Esophagus muscularis mucosa (tissue), 4 donors: ENCODE data around the gene CEACAM16. TPM values are rescaled to one million over a fixed set of nuclear protein-coding genes. Genes with fewer than 3 reads are reported as not detected.

ENCODE experiments used
- DNase-seq: peaks from one replicate; pipeline ENCODE4 v3.0.0-alpha.2; 2017; ENCODE audit errors: extremely low spot score
- H3K27ac ChIP-seq, 4 donors: fragments of 200-600 bp; sonication (generic); replicated peaks in 1 of 4; 1 replicate in 3 of 4; 2 replicates in 1 of 4; pipeline ENCODE4 v1.5.1; 2016 to 2019; ENCODE audit warnings: mild to moderate bottlenecking in 1 of 4
- H3K27me3 ChIP-seq, 4 donors: fragments of 200-600 bp; sonication (generic); one replicate each; pipeline versions ENCODE4 v1.5.1 to v1.6.0; 2016 to 2019
- H3K36me3 ChIP-seq, 4 donors: fragments of 200-600 bp; sonication (generic); one replicate each; pipeline ENCODE4 v1.5.1; 2016 to 2019
- H3K4me1 ChIP-seq, 4 donors: fragments of 200-600 bp; sonication (generic); one replicate each; pipeline ENCODE4 v1.5.1; 2016 to 2019
- H3K4me3 ChIP-seq, 4 donors: fragments of 200-600 bp; sonication (generic); 1 replicate in 2 of 4; 2 replicates in 2 of 4; pipeline ENCODE4 v1.5.1; 2016 to 2019; ENCODE audit warnings: mild to moderate bottlenecking in 4 of 4, moderate library complexity in 1 of 4
- H3K9me3 ChIP-seq, 4 donors: fragments of 200-600 bp; sonication (generic); 1 replicate in 3 of 4; 2 replicates in 1 of 4; pipeline ENCODE4 v1.5.1; 2016 to 2019
- CTCF ChIP-seq, 3 experiments: fragments of 200-600 bp in 2 of 3; fragments of 450-650 bp in 1 of 3; sonication (generic) in 2 of 3; IDR thresholded peaks; one replicate each; pipeline ENCODE4 v1.5.1; 2017 to 2019; ENCODE audit warnings: antibody characterized with exemption in 3 of 3, mild to moderate bottlenecking in 2 of 3, moderate library complexity in 1 of 3
- EP300 ChIP-seq: sonication (generic); formaldehyde crosslinking; IDR thresholded peaks from one replicate; pipeline ENCODE4 v1.6.1; 2017; ENCODE audit warnings: antibody characterized with exemption
- POLR2A ChIP-seq: fragments of 450-650 bp; IDR thresholded peaks from one replicate; pipeline ENCODE4 v1.6.1; 2017; ENCODE audit warnings: antibody characterized with exemption, moderate library complexity, mild to moderate bottlenecking, low read depth
- POLR2AphosphoS5 ChIP-seq, 2 donors: sonication (generic); formaldehyde crosslinking; IDR thresholded peaks; one replicate each; pipeline ENCODE4 v1.6.1; 2017; ENCODE audit warnings: antibody characterized with exemption in 2 of 2
- WGBS: methylation state at CpG from one replicate; pipeline ENCODE4 v1.1.5; 2018; 5-methylcytosine and 5-hydroxymethylcytosine counted together
- intact Hi-C: fragments of 100-400 bp; cut with DNase I; formaldehyde crosslinking; loops from one replicate; pipeline ENCODE4 v1.15.1; 2023
- total RNA-seq, 4 donors: library from RNA; depleted of rRNA; stranded (reverse); fragments of >200 nt; gene quantifications; one replicate each; pipeline versions ENCODE4 v1.1.0 to v1.2.1, GENCODE V29; 2016

Gene CEACAM16
- total RNA-seq, 4 donors from 2014 or later = not detected

- intact Hi-C loops = no loop called here
- WGBS = 69% methylated on average over 8 of the region's 8 CpGs
- Histone ChIP-seq H3K27me3 (no peaks in the 10 kb centered on the region), H3K4me1 (peaks cover 61 to 96% (median 90%) of the 10 kb centered on the region in 4 donors), H3K4me3 (peak overlapping the region; percentile 51 to 75 (median 56)), H3K36me3 (peaks cover 0 to 49% (median 26%) of the 10 kb centered on the region in 4 donors), H3K27ac (peak overlapping the region; percentile 89 to 95 (median 90)), H3K9me3 (no peaks in the 10 kb centered on the region)
- no peak for DNase-seq
- no peak for TF ChIP-seq EP300
- TF ChIP-seq POLR2AphosphoS5 (IDR thresholded peaks at IDR 0.05) = no peak
- no peak for TF ChIP-seq POLR2A
- no peak for TF ChIP-seq CTCF (IDR thresholded peaks at IDR 0.05)
Observed at GRCh38 chr19:44752123-44752815, 53.3 kb downstream of the CEACAM16 start.

- Histone ChIP-seq H3K36me3 (peaks cover 0 to 56% (median 29%) of the 10 kb centered on the region in 4 donors), H3K9me3 (no peaks in the 10 kb centered on the region), H3K4me1 (peaks cover 68 to 96% (median 91%) of the 10 kb centered on the region in 4 donors), H3K27ac (peak overlapping the region; percentile 89 to 95 (median 90)), H3K4me3 (peak overlapping the region; percentile 51 to 75 (median 56)), H3K27me3 (no peaks in the 10 kb centered on the region)
- intact Hi-C loops = no loop called here
- 18% methylated on average over 14 of the region's 18 CpGs for WGBS
- peak; percentile 98 for DNase-seq
- no peak for TF ChIP-seq CTCF (IDR thresholded peaks at IDR 0.05)
- peak; percentile 77 for TF ChIP-seq POLR2AphosphoS5 (IDR thresholded peaks at IDR 0.05)
- TF ChIP-seq EP300 = peak; percentile 91
Observed at GRCh38 chr19:44752816-44753625, 54.1 kb downstream of the CEACAM16 start.

GRCh38 chr19:44753626-44753931, 54.6 kb downstream of the CEACAM16 start:
- 0% methylated on average over 1 of the region's 11 CpGs for WGBS
- intact Hi-C loops = no loop called here

More at GRCh38 chr19:44753626-44753931, 54.6 kb downstream of the CEACAM16 start:
- no peaks in the 10 kb centered on the region for H3K9me3 ChIP-seq
- no peaks in the 10 kb centered on the region for H3K27me3 ChIP-seq
- no peak for DNase-seq
- peak overlapping the region; percentile 51 to 75 (median 56) for H3K4me3 ChIP-seq
- H3K4me1 ChIP-seq = peaks cover 74 to 98% (median 95%) of the 10 kb centered on the region in 4 donors
- H3K36me3 ChIP-seq = peaks cover 0 to 62% (median 33%) of the 10 kb centered on the region in 4 donors
- H3K27ac ChIP-seq = peak overlapping the region; percentile 89 to 95 (median 90)
- no peak for TF ChIP-seq POLR2A
- no peak for TF ChIP-seq EP300
- no peak for TF ChIP-seq POLR2AphosphoS5 (IDR thresholded peaks at IDR 0.05)
- no peak for TF ChIP-seq CTCF (IDR thresholded peaks at IDR 0.05)
